Loucy (cell line): ENCODE results near the gene ADM5.

Experiments used
- H2AFZ ChIP-seq: fragments of 200-600 bp; sonication (generic); 2 replicates; pipeline ENCODE4 v1.6.0; 2016; ENCODE audit warnings: antibody characterized with exemption, mild to moderate bottlenecking, low read length, moderate library complexity
- H3F3A ChIP-seq: fragments of 200-600 bp; 2 replicates; pipeline ENCODE4 v1.6.0; 2016; ENCODE audit warnings: antibody characterized with exemption, low read depth, mild to moderate bottlenecking
- H3K27me3 ChIP-seq: fragments of 200-600 bp; sonication (generic); 2 replicates; pipeline ENCODE4 v1.6.1; 2014; ENCODE audit warnings: low read length, mild to moderate bottlenecking; ENCODE audit not compliant: insufficient read depth, poor library complexity, severe bottlenecking
- H3K36me3 ChIP-seq: fragments of 200-600 bp; sonication (generic); 2 replicates; pipeline ENCODE4 v1.6.1; 2016; ENCODE audit warnings: low read length; ENCODE audit not compliant: insufficient read depth
- H3K4me1 ChIP-seq: fragments of 200-600 bp; sonication (generic); 2 replicates; pipeline ENCODE4 v1.5.1; 2014; ENCODE audit warnings: low read length, mild to moderate bottlenecking; ENCODE audit not compliant: insufficient read depth, poor library complexity, severe bottlenecking
- H3K4me2 ChIP-seq: fragments of 200-600 bp; sonication (generic); 2 replicates; pipeline ENCODE4 v1.6.0; 2014; ENCODE audit warnings: antibody characterized with exemption, low read length, low read depth, mild to moderate bottlenecking; ENCODE audit not compliant: poor library complexity, severe bottlenecking
- H3K4me3 ChIP-seq: fragments of 200-600 bp; sonication (generic); 2 replicates; pipeline ENCODE4 v1.5.1; 2014; ENCODE audit warnings: low read length, mild to moderate bottlenecking, mixed read lengths; ENCODE audit not compliant: poor library complexity, severe bottlenecking
- H3K79me2 ChIP-seq: fragments of 200-600 bp; sonication (generic); 2 replicates; pipeline ENCODE4 v1.6.1; 2014; ENCODE audit warnings: low read length; ENCODE audit not compliant: insufficient read depth
- H3K9ac ChIP-seq: fragments of 200-600 bp; sonication (generic); 2 replicates; pipeline ENCODE4 v1.6.0; 2014; ENCODE audit warnings: mild to moderate bottlenecking, low read depth, low read length, moderate library complexity; ENCODE audit not compliant: poor library complexity, severe bottlenecking
- H3K9me2 ChIP-seq: fragments of 200-600 bp; sonication (generic); replicated peaks from 2 replicates; pipeline ENCODE4 v1.6.1; 2016; ENCODE audit warnings: low read depth, low read length, mixed read lengths
- H3K9me3 ChIP-seq: fragments of 200-600 bp; sonication (generic); 2 replicates; pipeline ENCODE4 v1.6.1; 2014; ENCODE audit warnings: mild to moderate bottlenecking, antibody characterized with exemption, low read length, low read depth; ENCODE audit not compliant: insufficient read depth
- H4K20me1 ChIP-seq: fragments of 200-600 bp; sonication (generic); 2 replicates; pipeline ENCODE4 v1.6.0; 2014; ENCODE audit warnings: antibody characterized with exemption, low read length, mild to moderate bottlenecking; ENCODE audit not compliant: insufficient read depth, poor library complexity, severe bottlenecking
- EZH2phosphoT487 ChIP-seq: fragments of 200-600 bp; IDR thresholded peaks from 2 replicates; pipeline ENCODE4 v1.6.1; 2018; ENCODE audit warnings: antibody characterized with exemption, mild to moderate bottlenecking, moderate library complexity, borderline replicate concordance
- TF ChIP-seq, protein P1 (sequence below): fragments of 200-600 bp; sonication (generic); conservative IDR thresholded peaks from 2 replicates; pipeline ENCODE4 v1.5.1; 2014; ENCODE audit warnings: mild to moderate bottlenecking, antibody characterized with exemption, low read length

The ADM5 gene

DNA sequence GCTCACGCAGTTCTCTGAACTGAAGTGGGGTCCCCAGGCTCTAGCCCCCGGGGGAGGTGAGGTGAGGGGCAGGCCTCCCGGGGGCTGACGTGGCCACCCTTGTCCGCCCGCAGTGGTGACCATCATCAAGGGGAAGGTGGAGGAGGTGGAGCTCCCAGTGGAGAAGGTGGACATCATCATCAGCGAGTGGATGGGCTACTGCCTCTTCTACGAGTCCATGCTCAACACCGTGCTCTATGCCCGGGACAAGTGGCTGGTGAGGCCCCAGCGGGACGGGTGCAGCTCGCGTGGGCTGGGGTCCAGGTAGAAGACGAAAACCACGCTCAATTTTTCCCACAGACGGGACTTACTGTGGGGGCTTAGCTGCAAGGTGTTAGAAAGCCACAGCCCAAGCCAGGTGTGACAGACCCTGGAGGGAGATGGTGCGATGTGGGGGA is 5.6 kb upstream of the ADM5 start:
- Histone ChIP-seq H4K20me1 (peaks cover 40% of the 10 kb centered on the region), H3K9me2 (no peaks in the 10 kb centered on the region), H3K36me3 (peaks cover 71% of the 10 kb centered on the region; the same call in 1 of the 2 replicates), H3F3A (no peaks in the 10 kb centered on the region), H3K4me3 (no peak overlapping the region), H3K4me2 (no peak overlapping the region), H3K79me2 (peaks cover 33% of the 10 kb centered on the region), H2AFZ (no peak overlapping the region), H3K9ac (no peak overlapping the region), H3K27me3 (no peaks in the 10 kb centered on the region), H3K4me1 (peaks cover 21% of the 10 kb centered on the region), H3K9me3 (no peaks in the 10 kb centered on the region)
- no peak for TF ChIP-seq EZH2phosphoT487
- TF ChIP-seq, protein P1, sequence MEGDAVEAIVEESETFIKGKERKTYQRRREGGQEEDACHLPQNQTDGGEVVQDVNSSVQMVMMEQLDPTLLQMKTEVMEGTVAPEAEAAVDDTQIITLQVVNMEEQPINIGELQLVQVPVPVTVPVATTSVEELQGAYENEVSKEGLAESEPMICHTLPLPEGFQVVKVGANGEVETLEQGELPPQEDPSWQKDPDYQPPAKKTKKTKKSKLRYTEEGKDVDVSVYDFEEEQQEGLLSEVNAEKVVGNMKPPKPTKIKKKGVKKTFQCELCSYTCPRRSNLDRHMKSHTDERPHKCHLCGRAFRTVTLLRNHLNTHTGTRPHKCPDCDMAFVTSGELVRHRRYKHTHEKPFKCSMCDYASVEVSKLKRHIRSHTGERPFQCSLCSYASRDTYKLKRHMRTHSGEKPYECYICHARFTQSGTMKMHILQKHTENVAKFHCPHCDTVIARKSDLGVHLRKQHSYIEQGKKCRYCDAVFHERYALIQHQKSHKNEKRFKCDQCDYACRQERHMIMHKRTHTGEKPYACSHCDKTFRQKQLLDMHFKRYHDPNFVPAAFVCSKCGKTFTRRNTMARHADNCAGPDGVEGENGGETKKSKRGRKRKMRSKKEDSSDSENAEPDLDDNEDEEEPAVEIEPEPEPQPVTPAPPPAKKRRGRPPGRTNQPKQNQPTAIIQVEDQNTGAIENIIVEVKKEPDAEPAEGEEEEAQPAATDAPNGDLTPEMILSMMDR = no peak

DNA sequence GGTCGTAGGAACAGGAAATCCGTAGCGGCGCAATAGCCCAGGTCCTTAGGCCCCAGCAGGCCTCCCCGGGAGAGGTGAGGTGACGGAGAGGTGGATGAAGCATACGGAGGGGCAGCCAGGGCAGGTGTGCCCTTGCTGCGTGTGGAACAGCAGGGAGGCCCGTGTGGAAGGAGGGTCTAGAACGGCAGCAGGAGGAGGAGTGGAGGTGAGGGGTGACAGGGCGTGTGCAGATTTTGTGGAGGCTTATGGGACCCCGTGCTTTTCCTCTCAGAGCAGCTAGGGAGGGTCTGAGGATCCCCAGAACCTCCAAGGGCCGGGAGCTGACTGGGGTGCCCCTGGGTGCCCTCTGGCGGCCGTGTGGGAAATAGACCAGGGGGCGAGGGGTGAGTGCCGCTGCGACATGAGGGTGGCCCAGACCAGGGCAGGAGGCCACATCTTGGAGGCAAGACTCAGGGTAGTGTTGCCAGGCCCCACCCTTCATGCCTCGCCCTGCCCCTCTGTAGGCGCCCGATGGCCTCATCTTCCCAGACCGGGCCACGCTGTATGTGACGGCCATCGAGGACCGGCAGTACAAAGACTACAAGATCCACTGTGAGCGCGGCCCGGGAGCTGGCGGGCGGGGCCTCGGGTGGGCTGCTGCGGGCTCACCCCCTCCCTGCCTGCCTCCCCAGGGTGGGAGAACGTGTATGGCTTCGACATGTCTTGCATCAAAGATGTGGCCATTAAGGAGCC is 5.0 kb upstream of the ADM5 start:
- Histone ChIP-seq H3K4me1 (peaks cover 17% of the 10 kb centered on the region), H3F3A (no peaks in the 10 kb centered on the region), H4K20me1 (peaks cover 35% of the 10 kb centered on the region), H3K9me2 (no peaks in the 10 kb centered on the region), H3K9ac (no peak overlapping the region), H3K79me2 (peaks cover 27% of the 10 kb centered on the region), H2AFZ (no peak overlapping the region), H3K9me3 (no peaks in the 10 kb centered on the region), H3K27me3 (no peaks in the 10 kb centered on the region), H3K4me2 (no peak overlapping the region), H3K4me3 (no peak overlapping the region), H3K36me3 (peaks cover 73% of the 10 kb centered on the region; the same call in 1 of the 2 replicates)
- TF ChIP-seq, protein P1 = peak; percentile 54
- no peak for TF ChIP-seq EZH2phosphoT487

DNA sequence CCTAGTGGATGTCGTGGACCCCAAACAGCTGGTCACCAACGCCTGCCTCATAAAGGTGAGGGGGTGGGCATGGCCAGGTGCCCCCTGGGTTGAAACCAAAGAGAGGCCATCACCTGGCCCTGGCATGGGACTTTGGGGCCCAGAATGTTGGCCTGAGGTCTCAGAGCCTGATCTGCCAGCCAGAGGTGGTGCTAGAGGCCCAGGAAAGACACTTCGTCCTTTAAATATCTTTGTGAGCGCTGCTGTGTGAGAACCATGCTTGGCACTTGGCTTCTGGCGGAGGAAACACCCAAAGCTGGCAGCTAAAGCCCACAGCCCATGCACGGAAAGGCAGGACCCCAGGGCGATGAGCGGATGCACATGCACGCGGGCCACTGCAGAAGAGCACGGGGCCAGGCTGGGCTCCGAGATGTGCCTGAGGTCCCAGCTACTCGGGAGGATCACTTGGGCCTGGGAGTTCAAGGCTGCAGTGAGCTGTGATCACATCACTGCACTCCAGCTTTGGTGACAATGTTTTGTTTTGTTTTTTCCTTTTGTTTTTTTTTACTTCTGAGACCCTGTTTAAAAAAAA is 4.3 kb upstream of the ADM5 start:
- peaks cover 73% of the 10 kb centered on the region; the same call in 1 of the 2 replicates for H3K36me3 ChIP-seq
- H3K9me2 ChIP-seq = no peaks in the 10 kb centered on the region
- H3K4me2 ChIP-seq = no peak overlapping the region
- no peak overlapping the region for H3K4me3 ChIP-seq
- peaks cover 10% of the 10 kb centered on the region for H3K4me1 ChIP-seq
- H3K9ac ChIP-seq = no peak overlapping the region
- no peaks in the 10 kb centered on the region for H3F3A ChIP-seq
- no peaks in the 10 kb centered on the region for H3K9me3 ChIP-seq
- H3K27me3 ChIP-seq = no peaks in the 10 kb centered on the region
- TF ChIP-seq, protein P1 = no peak
- TF ChIP-seq EZH2phosphoT487 = no peak
- no peak overlapping the region for H2AFZ ChIP-seq
- H3K79me2 ChIP-seq = peaks cover 20% of the 10 kb centered on the region
- H4K20me1 ChIP-seq = peaks cover 28% of the 10 kb centered on the region
